ENCODE data around the gene ZNF700.

DNA sequence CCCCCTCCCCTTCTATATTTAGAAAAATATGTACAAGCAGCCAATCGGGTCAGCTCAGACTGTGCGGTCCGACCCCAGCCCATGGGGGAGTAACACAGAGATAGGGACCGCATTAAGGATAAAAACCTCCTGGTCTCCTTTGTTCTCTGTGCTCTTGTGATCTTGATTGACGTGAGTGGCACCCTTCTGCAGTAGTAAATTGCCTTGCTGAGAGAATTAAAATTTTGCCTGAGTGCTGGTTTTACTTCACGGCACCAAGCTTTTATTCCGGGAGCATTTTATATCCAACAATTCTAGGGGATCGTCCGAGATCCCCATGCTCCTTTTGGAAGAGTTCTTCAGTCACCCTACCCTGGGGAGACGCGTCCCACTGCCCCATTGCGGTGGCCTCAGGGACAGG, 44.3 kb upstream of the ZNF700 start:
- TF ChIP-seq POLR2AphosphoS5 (IDR thresholded peaks at IDR 0.05; ENCODE audit: low read depth, low read length) (no peak), POLR2A (IDR thresholded peaks at IDR 0.05; ENCODE audit: low read depth, low read length) (no peak)

Measured in GM12892 (cell line).